ENCODE measurements around the gene ISOC1. TPM values are rescaled to one million over a fixed set of nuclear protein-coding genes. Genes with fewer than 3 reads are reported as not detected.

Gene ISOC1
- total RNA-seq, 1 experiment from 2014 or later = 33.3 TPM

GRCh38 chr5:129114539-129115193 is 20.1 kb downstream of the ISOC1 start:
- Mint-ChIP-seq H3K36me3 (ENCODE audit: insufficient read depth, unreplicated experiment) (peaks cover 5% of the 10 kb centered on the region), H3K27ac (ENCODE audit: unreplicated experiment) (no peak overlapping the region), H3K4me3 (ENCODE audit: unreplicated experiment) (no peak overlapping the region), H3K9me3 (ENCODE audit: unreplicated experiment) (no peaks in the 10 kb centered on the region), H3K4me1 (ENCODE audit: low read depth, unreplicated experiment) (peaks cover 9% of the 10 kb centered on the region), H3K27me3 (ENCODE audit: insufficient read depth, unreplicated experiment) (no peaks in the 10 kb centered on the region)
- H3K4me1 ChIP-seq = no peaks in the 10 kb centered on the region
- no peaks in the 10 kb centered on the region for H3K36me3 ChIP-seq (ENCODE audit: control insufficient read depth, insufficient read depth, low read length)
- TF ChIP-seq CTCF (IDR thresholded peaks at IDR 0.05; ENCODE audit: insufficient read depth in 1 of 2, low read depth in 1 of 2, low read length in 1 of 2, severe bottlenecking in 1 of 2, unreplicated experiment in 1 of 2) = no peak
- H3K27me3 ChIP-seq (replicated peaks; ENCODE audit: control insufficient read depth, insufficient read depth, low read length) = no peaks in the 10 kb centered on the region
- no peaks in the 10 kb centered on the region for H3K9me3 ChIP-seq
- DNase-seq = no peak
- CTCF ChIA-PET = no interaction called here
- POLR2A ChIA-PET = no interaction called here
- H3K4me3 ChIP-seq (ENCODE audit: low read depth, low read length) = no peak overlapping the region
- intact Hi-C loops (cut with micrococcal nuclease; ENCODE audit: unreplicated experiment) = no loop called here
- no TSS peak for BruUV-seq (replicated peaks)

- no peak overlapping the region for H3K4me3 Mint-ChIP-seq (ENCODE audit: unreplicated experiment)
Measured at GRCh38 chr5:129115680-129116079, 21.1 kb downstream of the ISOC1 start.

DNA sequence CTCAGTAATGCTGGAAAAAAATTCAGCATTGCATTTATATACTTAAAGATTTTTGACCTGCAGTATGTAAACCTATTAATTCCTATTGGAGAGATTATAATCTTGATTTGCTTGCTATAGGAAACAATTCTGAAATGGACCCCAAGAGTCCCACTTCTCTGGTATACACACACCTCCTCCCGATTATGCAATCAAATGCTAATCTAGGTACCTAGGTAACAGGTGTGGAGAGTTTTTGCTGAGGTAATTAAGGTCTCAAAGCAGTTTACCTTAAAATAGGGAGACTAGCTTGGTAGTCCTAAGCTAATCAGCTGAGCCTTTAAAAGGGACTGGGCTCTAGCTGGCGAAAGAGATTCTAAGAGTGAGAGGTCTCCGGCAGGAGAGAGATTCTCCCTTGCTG is 22.2 kb downstream of the ISOC1 start:
- Histone ChIP-seq H3K36me3 (ENCODE audit: control insufficient read depth, insufficient read depth, low read length) (no peaks in the 10 kb centered on the region), H3K27me3 (replicated peaks; ENCODE audit: control insufficient read depth, insufficient read depth, low read length) (no peaks in the 10 kb centered on the region), H3K9me3 (no peaks in the 10 kb centered on the region), H3K4me3 (ENCODE audit: low read depth, low read length) (no peak overlapping the region), H3K4me1 (no peaks in the 10 kb centered on the region)
- Mint-ChIP-seq H3K27ac (ENCODE audit: unreplicated experiment) (no peak overlapping the region), H3K36me3 (ENCODE audit: insufficient read depth, unreplicated experiment) (peaks cover 5% of the 10 kb centered on the region), H3K4me1 (ENCODE audit: low read depth, unreplicated experiment) (peaks cover 9% of the 10 kb centered on the region), H3K4me3 (ENCODE audit: unreplicated experiment) (no peak overlapping the region), H3K9me3 (ENCODE audit: unreplicated experiment) (no peaks in the 10 kb centered on the region), H3K27me3 (ENCODE audit: insufficient read depth, unreplicated experiment) (no peaks in the 10 kb centered on the region)
- no peak for DNase-seq
- ChIA-PET POLR2A (no interaction called here), CTCF (no interaction called here)
- TF ChIP-seq CTCF (IDR thresholded peaks at IDR 0.05; ENCODE audit: insufficient read depth in 1 of 2, low read depth in 1 of 2, low read length in 1 of 2, severe bottlenecking in 1 of 2, unreplicated experiment in 1 of 2) = no peak
- BruUV-seq (replicated peaks) = no TSS peak
- intact Hi-C loops (cut with micrococcal nuclease; ENCODE audit: unreplicated experiment) = no loop called here

More at GRCh38 chr5:129115680-129116079, 21.1 kb downstream of the ISOC1 start:
- H3K4me1 Mint-ChIP-seq (ENCODE audit: low read depth, unreplicated experiment) = peaks cover 9% of the 10 kb centered on the region
- H3K4me3 ChIP-seq (ENCODE audit: low read depth, low read length) = no peak overlapping the region
- CTCF ChIA-PET = no interaction called here
- BruUV-seq (replicated peaks) = no TSS peak
- no peaks in the 10 kb centered on the region for H3K27me3 ChIP-seq (replicated peaks; ENCODE audit: control insufficient read depth, insufficient read depth, low read length)
- intact Hi-C loops (cut with micrococcal nuclease; ENCODE audit: unreplicated experiment) = no loop called here
- no peak for DNase-seq
- TF ChIP-seq CTCF (IDR thresholded peaks at IDR 0.05; ENCODE audit: insufficient read depth in 1 of 2, low read depth in 1 of 2, low read length in 1 of 2, severe bottlenecking in 1 of 2, unreplicated experiment in 1 of 2) = no peak
- peaks cover 5% of the 10 kb centered on the region for H3K36me3 Mint-ChIP-seq (ENCODE audit: insufficient read depth, unreplicated experiment)
- H3K27me3 Mint-ChIP-seq (ENCODE audit: insufficient read depth, unreplicated experiment) = no peaks in the 10 kb centered on the region
- H3K27ac Mint-ChIP-seq (ENCODE audit: unreplicated experiment) = no peak overlapping the region
- H3K4me1 ChIP-seq = no peaks in the 10 kb centered on the region
- H3K9me3 Mint-ChIP-seq (ENCODE audit: unreplicated experiment) = no peaks in the 10 kb centered on the region
- H3K36me3 ChIP-seq (ENCODE audit: control insufficient read depth, insufficient read depth, low read length) = no peaks in the 10 kb centered on the region
- POLR2A ChIA-PET = no interaction called here
- no peaks in the 10 kb centered on the region for H3K9me3 ChIP-seq
